ENCODE results near the gene PRPS1L1. TPM values are rescaled to one million over a fixed set of nuclear protein-coding genes. Genes with fewer than 3 reads are reported as not detected.
A peak's percentile ranks its signal among the peaks of the same experiment; 100 is the strongest.

Gene PRPS1L1
- polyA plus RNA-seq, 1 donor (not counting 4 experiments of a cell fraction or from before 2014, with no cell fraction given) = not detected

DNA sequence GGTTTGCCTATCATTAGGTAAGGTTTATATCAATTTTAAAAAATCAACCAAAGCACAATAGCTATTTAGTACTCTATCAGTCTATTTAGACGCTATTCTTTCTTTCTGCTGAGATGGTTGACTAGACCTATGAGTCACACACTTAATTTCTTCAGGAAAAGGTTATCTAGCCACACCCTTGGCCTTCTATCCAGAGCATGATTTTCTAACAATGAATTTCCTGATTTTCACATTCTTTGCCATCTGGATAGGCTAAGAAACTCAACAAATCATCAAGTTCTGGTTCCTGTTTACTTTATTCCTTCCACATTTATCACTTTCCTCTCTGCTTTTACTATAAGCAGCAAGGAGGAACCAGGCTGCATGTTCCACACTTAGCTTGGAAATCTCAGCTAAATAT, 8.1 kb downstream of the PRPS1L1 start:
- H3K36me3 ChIP-seq (ENCODE audit: control insufficient read depth in 2 of 2, extremely low read depth in 1 of 2, insufficient read depth in 2 of 2, low read length in 2 of 2) = no peaks in the 10 kb centered on the region
- DNase-seq (ENCODE audit: low read depth, low spot score) (peak; percentile 11), FAIRE-seq (peak; percentile 79)
- H3K79me2 ChIP-seq (ENCODE audit: control insufficient read depth, insufficient read depth, low read length) = no peaks in the 10 kb centered on the region
- H3K27ac ChIP-seq (ENCODE audit: control insufficient read depth, insufficient read depth, low read length) = peak overlapping the region; percentile 25
- H2AFZ ChIP-seq (ENCODE audit: control insufficient read depth, low read length) = peak overlapping the region; percentile 94
- no peaks in the 10 kb centered on the region for H3K27me3 ChIP-seq (ENCODE audit: control insufficient read depth, extremely low read depth, insufficient read depth, low read length)
- dilution Hi-C loops (cut with MboI; ENCODE audit: extremely low pct_ligation_motif_present, low sequenced_read_pairs) = no loop called here
- H3K4me1 ChIP-seq (ENCODE audit: control insufficient read depth, extremely low read depth, insufficient read depth, low read length) = peaks cover 10% of the 10 kb centered on the region
- no peaks in the 10 kb centered on the region for H3K9me3 ChIP-seq (ENCODE audit: control insufficient read depth, low read depth, low read length)
- peak overlapping the region; percentile 58 for H3K4me2 ChIP-seq (ENCODE audit: control insufficient read depth, extremely low read depth, insufficient read depth, low read depth, low read length)
- no peak overlapping the region for H3K4me3 ChIP-seq (ENCODE audit: control insufficient read depth in 2 of 3, extremely low read depth in 1 of 3, insufficient read depth in 2 of 3, low read depth in 1 of 3, low read length in 3 of 3)
- no peaks in the 10 kb centered on the region for H3K9me1 ChIP-seq (ENCODE audit: control insufficient read depth, extremely low read depth, insufficient read depth, low read length)
- TF ChIP-seq, protein P1, sequence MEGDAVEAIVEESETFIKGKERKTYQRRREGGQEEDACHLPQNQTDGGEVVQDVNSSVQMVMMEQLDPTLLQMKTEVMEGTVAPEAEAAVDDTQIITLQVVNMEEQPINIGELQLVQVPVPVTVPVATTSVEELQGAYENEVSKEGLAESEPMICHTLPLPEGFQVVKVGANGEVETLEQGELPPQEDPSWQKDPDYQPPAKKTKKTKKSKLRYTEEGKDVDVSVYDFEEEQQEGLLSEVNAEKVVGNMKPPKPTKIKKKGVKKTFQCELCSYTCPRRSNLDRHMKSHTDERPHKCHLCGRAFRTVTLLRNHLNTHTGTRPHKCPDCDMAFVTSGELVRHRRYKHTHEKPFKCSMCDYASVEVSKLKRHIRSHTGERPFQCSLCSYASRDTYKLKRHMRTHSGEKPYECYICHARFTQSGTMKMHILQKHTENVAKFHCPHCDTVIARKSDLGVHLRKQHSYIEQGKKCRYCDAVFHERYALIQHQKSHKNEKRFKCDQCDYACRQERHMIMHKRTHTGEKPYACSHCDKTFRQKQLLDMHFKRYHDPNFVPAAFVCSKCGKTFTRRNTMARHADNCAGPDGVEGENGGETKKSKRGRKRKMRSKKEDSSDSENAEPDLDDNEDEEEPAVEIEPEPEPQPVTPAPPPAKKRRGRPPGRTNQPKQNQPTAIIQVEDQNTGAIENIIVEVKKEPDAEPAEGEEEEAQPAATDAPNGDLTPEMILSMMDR (optimal IDR thresholded peaks at IDR 0.05 in 1 of 3, IDR thresholded peaks at IDR 0.05 in 1 of 3, conservative IDR thresholded peaks at IDR 0.05 in 1 of 3; ENCODE audit: extremely low read depth in 1 of 3, insufficient read depth in 2 of 3, low read length in 3 of 3) = no peak
- no peaks in the 10 kb centered on the region for H4K20me1 ChIP-seq (ENCODE audit: control insufficient read depth, extremely low read depth, insufficient read depth, low read length)
- no peak overlapping the region for H3K9ac ChIP-seq (ENCODE audit: control insufficient read depth, extremely low read depth, insufficient read depth, low read length)

DNA sequence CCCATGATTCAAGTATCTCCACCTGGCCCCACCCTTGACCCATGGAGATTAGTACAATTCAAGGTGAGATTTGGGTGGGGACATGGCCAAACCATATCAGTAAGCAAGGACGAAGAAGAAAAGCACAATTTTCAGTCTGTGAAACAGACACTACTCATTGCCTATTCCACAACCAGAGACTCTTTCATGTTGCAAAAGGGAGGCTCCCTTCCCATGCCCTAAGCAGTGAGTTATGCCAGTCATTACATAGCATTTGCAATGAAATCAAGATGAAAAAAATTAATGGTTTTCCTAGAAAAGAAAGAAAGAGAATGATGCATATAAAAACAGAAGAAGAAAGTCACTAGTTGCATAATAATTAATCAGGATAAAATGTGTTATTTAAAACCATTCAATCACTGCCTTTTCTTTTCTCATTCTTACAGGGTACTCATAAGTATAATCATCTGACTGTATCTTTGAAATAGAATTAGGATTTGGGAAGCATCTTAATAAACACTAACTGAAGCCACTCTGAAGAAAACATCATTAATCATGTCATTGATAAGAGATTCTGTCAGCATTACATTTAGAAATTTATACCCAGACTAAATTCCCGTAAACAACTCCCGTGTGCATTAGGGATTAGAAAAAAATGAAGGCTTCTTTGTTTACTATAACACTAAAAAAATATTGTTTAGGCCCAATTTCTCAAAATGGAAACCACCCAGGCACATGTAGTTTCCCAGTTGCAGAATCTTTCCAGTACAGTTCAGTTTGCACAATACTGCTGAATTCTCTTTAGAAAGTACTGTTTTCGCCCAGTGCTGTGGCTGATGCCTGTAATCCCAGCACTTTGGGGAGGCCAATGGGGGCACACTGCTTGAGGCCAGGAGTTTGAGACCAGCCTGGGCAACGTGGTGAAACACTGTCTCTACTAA, 9.1 kb downstream of the PRPS1L1 start:
- H3K9ac ChIP-seq (ENCODE audit: control insufficient read depth, extremely low read depth, insufficient read depth, low read length) = no peak overlapping the region
- H3K9me3 ChIP-seq (ENCODE audit: control insufficient read depth, low read depth, low read length) = no peaks in the 10 kb centered on the region
- H3K27me3 ChIP-seq (ENCODE audit: control insufficient read depth, extremely low read depth, insufficient read depth, low read length) = no peaks in the 10 kb centered on the region
- H3K27ac ChIP-seq (ENCODE audit: control insufficient read depth, insufficient read depth, low read length) = no peak overlapping the region
- FAIRE-seq (no peak), DNase-seq (ENCODE audit: low read depth, low spot score) (no peak)
- H3K79me2 ChIP-seq (ENCODE audit: control insufficient read depth, insufficient read depth, low read length) = no peaks in the 10 kb centered on the region
- H3K4me1 ChIP-seq (ENCODE audit: control insufficient read depth, extremely low read depth, insufficient read depth, low read length) = peaks cover 10% of the 10 kb centered on the region
- no peak overlapping the region for H3K4me3 ChIP-seq (ENCODE audit: control insufficient read depth in 2 of 3, extremely low read depth in 1 of 3, insufficient read depth in 2 of 3, low read depth in 1 of 3, low read length in 3 of 3)
- dilution Hi-C loops (cut with MboI; ENCODE audit: extremely low pct_ligation_motif_present, low sequenced_read_pairs) = no loop called here
- H3K4me2 ChIP-seq (ENCODE audit: control insufficient read depth, extremely low read depth, insufficient read depth, low read depth, low read length) = no peak overlapping the region
- H3K9me1 ChIP-seq (ENCODE audit: control insufficient read depth, extremely low read depth, insufficient read depth, low read length) = no peaks in the 10 kb centered on the region
- no peak overlapping the region for H2AFZ ChIP-seq (ENCODE audit: control insufficient read depth, low read length)
- H3K36me3 ChIP-seq (ENCODE audit: control insufficient read depth in 2 of 2, extremely low read depth in 1 of 2, insufficient read depth in 2 of 2, low read length in 2 of 2) = no peaks in the 10 kb centered on the region
- no peak for TF ChIP-seq EZH2 (IDR thresholded peaks at IDR 0.05; ENCODE audit: low read length)
- TF ChIP-seq, protein P1 (optimal IDR thresholded peaks at IDR 0.05 in 1 of 3, IDR thresholded peaks at IDR 0.05 in 1 of 3, conservative IDR thresholded peaks at IDR 0.05 in 1 of 3; ENCODE audit: extremely low read depth in 1 of 3, insufficient read depth in 2 of 3, low read length in 3 of 3) = no peak
- H4K20me1 ChIP-seq (ENCODE audit: control insufficient read depth, extremely low read depth, insufficient read depth, low read length) = no peaks in the 10 kb centered on the region
